HG03280 (cell line): ENCODE data around the gene CYP3A7.
"Not testable (repeated sequence)": the region's sequence is repeated elsewhere in the genome, so short reads cannot be mapped to it uniquely, and the experiment has no call there.

Experiments
- ATAC-seq: cut with Tn5 transposase; IDR thresholded peaks from one replicate; pipeline ENCODE4 v1.9.1; 2021; ENCODE audit warnings: mild to moderate bottlenecking, moderate library complexity; ENCODE audit not compliant: unreplicated experiment

The CYP3A7 gene

GRCh38 chr7:99742737-99743394 lies 7.9 kb upstream of the CYP3A7 start:
- no peak for ATAC-seq

DNA sequence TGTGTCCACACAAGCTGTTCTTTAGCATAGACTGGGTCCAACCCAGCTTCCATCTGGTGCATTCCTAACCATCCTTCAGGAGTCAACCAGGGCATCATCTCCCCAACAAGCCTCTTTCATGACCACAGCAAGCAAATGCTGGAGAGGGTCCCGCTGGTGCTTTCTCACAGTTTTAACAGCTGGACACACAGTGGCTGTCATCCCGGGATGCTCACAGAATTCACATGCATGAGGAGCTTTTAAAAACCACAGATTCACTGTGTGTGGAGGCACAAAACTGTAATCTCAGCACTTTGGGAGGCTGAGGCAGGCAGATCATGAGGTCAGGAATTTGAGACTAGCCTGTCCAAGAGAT lies 6.4 kb upstream of the CYP3A7 start:
- ATAC-seq: no peak

- ATAC-seq: no peak
These were observed 5.8 kb upstream of the CYP3A7 start for GRCh38 chr7:99740573-99741440.

DNA sequence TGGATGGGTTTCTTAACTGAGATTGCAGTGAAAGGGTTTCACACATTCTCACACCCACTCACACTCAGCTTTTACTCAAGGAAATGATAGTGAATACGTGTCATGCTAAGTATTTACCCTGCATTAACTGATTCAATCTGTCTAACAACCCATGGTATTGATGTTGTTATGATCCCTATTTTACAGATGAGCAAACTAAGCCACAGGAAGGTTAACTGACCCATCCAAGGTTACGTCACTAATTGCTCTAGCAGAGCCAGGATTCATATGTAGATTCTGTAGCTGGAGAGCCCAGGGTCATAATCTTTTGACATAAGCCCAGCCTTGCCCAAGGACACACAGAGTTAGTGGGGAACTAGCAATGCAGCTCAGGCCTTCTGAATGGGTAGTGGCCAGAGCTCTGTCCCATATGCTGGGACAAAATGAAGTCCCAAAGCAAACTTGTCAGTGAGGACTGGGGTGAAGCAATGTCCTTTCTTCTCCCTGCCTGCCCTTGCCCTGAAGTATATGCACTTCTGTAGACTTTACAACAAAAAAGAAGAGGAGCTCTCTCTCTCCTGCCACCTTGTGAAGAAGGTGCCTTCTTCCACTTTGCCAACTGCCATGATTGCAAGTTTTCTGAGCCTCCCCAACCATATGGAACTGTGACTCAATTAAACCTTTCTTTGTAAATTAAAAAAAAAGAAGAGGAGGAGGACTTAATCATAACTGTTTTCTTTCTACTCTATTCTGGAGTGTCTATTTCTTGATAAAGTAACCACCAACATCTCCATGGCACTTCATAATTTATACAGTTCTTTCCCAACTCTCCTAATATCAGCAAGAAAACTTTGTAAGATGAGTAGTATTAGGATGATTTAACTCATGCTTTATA lies 4.9 kb upstream of the CYP3A7 start:
- ATAC-seq: no peak

DNA sequence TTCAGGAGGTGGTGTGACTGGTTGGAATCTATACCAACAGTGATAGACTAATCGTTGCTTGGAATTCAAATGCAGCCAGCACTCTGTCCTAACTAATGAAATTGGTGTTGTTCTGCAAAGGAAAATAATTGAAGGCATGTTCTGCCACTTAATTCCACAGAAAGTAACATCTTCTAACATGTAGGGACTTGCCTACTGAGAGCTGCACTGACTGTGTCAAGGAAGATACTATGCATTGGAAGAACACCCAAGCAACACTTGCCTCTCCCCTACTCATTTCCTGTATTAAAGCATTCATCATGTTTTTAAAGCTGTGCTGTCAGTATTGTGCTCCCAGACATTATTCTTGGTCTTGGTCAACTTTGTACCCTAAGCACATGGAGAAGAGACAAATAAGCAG lies 2.7 kb upstream of the CYP3A7 start:
- ATAC-seq: no peak

DNA sequence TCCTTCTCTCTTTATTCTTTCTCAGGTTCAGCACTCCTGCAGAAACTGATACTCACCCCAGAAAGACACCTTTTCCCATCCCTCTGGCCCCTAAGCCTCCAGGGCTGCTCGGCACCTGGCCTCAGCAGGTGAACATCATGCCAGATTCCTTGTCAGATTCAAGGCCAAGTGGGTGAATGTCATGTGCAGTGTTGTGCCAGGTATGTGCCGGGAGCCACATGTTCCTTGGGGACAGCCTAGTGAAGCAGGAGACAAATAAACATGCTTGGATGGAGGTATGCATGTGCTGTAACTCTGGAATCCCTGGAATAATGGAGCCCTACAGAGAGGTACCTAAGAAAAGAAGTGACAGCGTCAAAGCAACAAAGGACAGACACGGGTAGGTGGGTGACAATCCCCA lies 1.7 kb upstream of the CYP3A7 start:
- not testable (repeated sequence) for ATAC-seq

- no peak for ATAC-seq
These were observed 1.5 kb downstream of the CYP3A7 start for GRCh38 chr7:99733448-99733847.

DNA sequence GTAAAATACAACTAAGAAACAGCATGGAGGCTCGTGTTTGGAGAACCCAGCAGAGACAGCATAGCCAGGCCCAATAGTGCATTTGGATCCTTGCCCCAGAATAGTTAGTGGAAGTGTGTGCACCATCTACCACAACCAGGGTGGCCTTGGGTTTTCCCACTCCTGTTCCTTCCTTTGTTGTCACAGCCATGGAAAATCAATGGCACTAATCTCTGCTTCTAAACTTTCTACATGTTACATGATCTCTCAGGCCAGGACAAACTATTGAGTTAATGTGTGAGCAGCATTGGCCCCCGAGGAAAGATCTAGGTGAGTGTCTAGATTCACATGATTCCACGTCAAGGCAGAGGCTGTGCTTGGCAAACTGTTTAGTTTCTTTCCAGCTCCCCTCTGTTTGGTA lies 2.0 kb downstream of the CYP3A7 start:
- no peak for ATAC-seq

- ATAC-seq: no peak
These were observed 3.2 kb downstream of the CYP3A7 start for GRCh38 chr7:99731638-99732374.

- ATAC-seq: no peak
These were observed 4.0 kb downstream of the CYP3A7 start for GRCh38 chr7:99730992-99731391.

DNA sequence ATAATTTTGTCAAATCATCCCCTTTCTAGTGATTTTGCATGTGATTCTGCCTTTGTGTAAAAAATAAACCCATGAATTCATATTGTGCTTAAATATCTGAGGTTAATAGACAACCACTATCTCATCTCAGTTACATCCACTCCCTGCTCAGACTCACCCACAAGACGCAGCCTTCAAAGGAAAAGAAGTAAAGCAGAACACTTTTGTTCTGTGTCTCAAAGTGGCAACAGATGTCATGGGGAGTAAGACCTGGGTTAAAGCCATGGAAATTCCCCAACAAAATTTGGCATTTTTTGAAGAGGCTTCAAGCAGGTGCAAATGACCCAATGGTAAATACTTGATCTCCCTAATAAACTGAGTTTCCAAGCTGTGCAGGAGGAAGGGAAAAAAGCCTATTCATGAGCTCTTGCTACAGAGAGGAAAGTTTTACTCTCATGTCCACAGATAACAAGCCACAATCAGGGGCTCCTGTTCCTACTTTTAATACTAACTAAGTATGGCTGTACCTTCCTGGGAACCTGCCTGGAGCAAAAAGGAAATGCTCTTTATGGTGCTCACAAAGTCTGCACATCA lies 4.7 kb downstream of the CYP3A7 start:
- ATAC-seq: no peak

- ATAC-seq: no peak
These were observed 5.3 kb downstream of the CYP3A7 start for GRCh38 chr7:99729486-99730237.

DNA sequence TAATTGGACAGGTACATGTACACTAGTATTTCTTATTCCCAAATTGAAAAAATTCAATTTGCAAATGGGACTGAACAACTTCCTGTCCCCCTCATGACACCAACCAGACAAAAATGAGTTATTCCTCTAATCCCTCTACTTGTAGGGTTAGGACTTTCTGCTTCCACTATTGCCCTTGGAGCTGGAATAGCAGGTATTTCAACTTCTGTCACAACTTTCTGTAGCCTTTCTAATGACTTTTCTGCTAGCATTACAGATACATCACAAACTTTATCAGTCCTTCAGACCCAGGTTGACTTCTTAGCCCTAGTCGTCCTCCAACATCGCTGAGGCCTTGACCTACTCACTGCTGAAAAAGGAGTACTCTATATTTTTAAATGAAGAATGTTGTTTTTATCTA lies 6.4 kb downstream of the CYP3A7 start:
- ATAC-seq: no peak

- ATAC-seq: not testable (repeated sequence)
These were observed 11.8 kb downstream of the CYP3A7 start for GRCh38 chr7:99723201-99723600.

DNA sequence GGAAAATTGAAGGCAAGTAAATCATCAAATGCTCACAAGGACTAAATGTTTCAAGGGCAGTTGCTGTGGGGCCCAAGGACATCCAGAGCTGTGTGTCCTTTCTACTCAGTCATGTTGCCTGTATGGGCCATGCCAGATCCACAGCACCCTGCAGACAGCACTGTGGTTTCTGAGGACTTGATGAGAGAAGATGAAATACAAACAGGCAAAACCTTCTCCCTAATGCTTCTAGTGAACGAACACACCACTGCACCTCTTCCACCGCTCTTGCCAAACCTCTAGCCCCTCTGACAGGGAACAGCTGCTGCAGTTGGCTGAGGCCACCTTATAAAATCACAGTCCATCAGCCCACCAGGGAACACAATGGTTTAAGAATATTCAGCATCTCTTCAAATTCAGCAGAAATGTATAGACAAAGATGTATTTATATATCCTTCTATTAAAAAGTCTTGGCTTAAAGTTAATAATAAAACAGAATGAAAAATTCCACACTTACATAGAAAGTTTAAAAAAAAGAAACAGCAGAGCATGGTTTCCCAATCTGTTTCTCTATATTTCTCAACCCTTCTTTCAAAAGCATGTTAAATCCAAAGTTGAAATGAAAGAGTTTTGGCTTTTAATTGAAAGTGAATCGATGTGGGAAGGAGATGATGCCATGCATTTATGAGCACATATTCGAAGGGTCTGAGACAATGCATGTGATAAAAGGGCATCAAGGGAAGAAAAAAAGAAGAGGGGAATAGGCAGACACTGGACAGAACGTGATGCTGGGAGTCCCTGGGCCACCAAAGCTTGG lies 14.0 kb downstream of the CYP3A7 start:
- ATAC-seq: no peak

GRCh38 chr7:99719996-99720769 lies 14.8 kb downstream of the CYP3A7 start:
- no peak for ATAC-seq

- ATAC-seq: no peak
These were observed 20.9 kb downstream of the CYP3A7 start for GRCh38 chr7:99713995-99714570.
